Ammon's horn (tissue), 1 donor: ENCODE results near the gene CXorf49B.

Experiments used
- DNase-seq: peaks from one replicate; pipeline ENCODE4 v3.0.0-alpha.2; 2016; ENCODE audit warnings: low spot score

Gene CXorf49B

DNA sequence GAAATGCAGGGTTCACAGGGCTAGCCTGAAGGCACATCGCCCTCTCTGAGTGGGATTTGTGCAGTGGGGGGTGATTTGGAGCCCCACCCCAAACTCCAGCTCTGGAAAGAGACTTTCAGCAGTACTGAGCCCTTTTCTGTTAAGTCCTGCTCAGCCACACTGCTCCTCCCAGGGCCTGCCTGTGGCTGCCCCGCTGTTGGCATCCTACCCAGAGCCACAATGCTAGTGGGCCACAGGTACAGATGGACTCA is 52.7 kb downstream of the CXorf49B start:
- no peak for DNase-seq
